ENCODE results near the gene SLC22A12.
"Not testable (repeated sequence)": the region's sequence is repeated elsewhere in the genome, so short reads cannot be mapped to it uniquely, and the experiment has no call there.

The SLC22A12 gene

DNA sequence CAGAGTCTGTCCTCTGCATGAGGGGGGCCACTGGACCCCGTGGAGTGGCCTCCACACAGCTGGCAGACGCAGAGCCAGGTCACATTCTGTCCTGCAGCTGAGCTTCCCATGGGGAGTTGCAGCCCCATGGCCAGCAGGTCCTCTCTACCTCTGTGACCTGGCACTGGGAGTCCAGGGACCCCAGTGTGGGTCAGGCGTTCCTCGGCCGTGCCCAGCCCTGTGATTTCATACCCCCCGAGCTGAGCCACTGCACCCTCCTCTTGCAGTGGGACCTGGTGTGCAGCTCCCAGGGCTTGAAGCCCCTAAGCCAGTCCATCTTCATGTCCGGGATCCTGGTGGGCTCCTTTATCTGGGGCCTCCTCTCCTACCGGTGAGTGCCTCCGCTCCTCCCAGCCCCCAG lies 32.2 kb upstream of the SLC22A12 start:
- DNase-seq (ENCODE audit: low read depth) = no peak
- H3K4me3 ChIP-seq (ENCODE audit: low read length) = no peak overlapping the region
- TF ChIP-seq, protein P1, sequence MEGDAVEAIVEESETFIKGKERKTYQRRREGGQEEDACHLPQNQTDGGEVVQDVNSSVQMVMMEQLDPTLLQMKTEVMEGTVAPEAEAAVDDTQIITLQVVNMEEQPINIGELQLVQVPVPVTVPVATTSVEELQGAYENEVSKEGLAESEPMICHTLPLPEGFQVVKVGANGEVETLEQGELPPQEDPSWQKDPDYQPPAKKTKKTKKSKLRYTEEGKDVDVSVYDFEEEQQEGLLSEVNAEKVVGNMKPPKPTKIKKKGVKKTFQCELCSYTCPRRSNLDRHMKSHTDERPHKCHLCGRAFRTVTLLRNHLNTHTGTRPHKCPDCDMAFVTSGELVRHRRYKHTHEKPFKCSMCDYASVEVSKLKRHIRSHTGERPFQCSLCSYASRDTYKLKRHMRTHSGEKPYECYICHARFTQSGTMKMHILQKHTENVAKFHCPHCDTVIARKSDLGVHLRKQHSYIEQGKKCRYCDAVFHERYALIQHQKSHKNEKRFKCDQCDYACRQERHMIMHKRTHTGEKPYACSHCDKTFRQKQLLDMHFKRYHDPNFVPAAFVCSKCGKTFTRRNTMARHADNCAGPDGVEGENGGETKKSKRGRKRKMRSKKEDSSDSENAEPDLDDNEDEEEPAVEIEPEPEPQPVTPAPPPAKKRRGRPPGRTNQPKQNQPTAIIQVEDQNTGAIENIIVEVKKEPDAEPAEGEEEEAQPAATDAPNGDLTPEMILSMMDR (conservative IDR thresholded peaks at IDR 0.05; ENCODE audit: low read depth, low read length) = no peak

DNA sequence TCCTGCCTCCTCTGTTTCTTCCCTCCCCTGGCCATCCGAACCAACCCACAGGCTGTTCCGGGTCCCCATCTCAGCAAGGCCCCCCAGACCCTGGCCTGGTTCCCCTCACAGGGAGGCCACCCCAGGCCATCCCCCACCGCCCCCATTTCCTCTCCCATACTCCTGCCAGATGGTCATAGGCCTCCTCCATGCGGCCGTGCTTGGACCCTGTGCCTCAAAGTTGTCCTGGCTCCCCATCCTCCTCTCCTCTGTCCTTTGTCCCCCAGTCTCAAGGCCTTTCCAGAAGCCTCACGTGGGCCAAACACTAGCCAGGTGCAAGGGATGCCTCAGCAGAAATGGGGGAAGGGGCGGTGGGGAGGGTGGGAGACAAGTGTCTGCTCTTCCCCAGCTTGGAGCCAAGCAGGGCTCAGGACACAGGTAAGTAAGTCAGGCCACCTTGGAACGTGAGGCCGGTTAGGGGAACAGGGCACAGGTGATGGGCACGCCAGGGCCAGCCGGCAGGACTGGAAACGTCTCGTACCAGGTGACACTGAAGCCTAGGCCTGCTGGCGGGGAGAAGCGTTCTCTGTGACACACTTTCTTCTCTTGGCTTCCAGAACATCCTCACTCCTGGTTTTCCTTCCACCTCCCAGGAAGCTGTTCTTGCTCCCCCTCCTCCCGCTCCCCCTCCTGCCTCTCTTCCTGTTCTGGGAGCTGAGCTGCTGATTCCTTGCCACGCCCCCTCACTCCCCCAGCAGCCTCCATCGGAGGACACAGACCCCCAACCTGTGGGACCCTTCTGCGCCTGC lies 31.5 kb upstream of the SLC22A12 start:
- DNase-seq (ENCODE audit: low read depth) = no peak
- TF ChIP-seq, protein P1 (conservative IDR thresholded peaks at IDR 0.05; ENCODE audit: low read depth, low read length) = no peak
- no peak overlapping the region for H3K4me3 ChIP-seq (ENCODE audit: low read length)

DNA sequence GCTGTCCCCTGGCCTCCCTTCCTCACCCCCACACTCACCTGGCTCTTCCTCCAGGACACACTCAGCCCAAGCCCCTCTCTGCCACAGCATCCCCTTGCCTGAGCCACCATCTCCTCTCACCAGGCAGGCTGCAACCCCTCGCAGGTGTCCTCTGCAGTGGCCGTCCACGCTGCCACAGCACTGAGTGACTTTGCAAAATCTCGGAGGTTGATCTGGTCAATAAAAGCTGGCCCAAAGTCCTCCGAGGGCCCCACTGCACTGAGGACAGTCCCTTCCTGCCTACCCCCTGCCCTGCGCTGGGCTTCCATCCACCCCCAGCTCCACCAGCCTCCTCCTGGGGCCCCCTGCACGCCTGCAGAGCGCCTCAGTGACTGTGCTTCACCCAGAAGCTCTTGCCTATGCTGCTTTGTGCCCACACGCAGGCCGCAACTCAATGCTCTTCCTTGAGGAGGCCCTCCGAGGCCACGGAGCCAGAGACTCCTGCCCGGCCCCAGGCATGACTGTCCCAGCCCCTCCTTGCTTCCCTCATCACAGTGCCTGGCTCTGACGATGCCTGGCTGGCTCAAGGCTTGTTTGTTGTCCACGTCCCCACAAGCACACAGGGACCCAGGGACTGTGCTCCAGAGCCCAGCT lies 30.8 kb upstream of the SLC22A12 start:
- TF ChIP-seq, protein P1 (conservative IDR thresholded peaks at IDR 0.05; ENCODE audit: low read depth, low read length) = no peak
- H3K4me3 ChIP-seq (ENCODE audit: low read length) = no peak overlapping the region
- no peak for DNase-seq (ENCODE audit: low read depth)

DNA sequence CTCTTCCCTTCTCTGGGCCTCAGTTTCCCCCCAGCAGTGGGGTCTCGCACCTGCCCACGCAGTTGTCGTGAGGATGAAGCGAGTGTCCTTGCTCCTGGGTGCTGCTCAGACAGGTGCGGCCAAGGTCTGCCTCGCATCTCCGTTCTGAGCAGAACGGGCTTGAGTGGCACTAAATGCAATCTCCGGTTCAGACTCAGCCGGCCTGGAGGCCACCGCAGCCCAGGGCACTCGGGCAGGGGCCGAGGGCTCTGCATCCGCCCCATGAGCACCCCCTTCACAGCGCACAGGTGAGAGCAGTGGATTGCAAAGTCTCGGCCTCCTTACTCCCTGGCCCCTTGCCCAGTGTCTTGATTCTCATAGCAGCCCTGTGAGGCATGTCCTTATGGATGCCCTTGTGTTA lies 30.1 kb upstream of the SLC22A12 start:
- no peak overlapping the region for H3K4me3 ChIP-seq (ENCODE audit: low read length)
- no peak for DNase-seq (ENCODE audit: low read depth)
- TF ChIP-seq, protein P1 (conservative IDR thresholded peaks at IDR 0.05; ENCODE audit: low read depth, low read length) = no peak

DNA sequence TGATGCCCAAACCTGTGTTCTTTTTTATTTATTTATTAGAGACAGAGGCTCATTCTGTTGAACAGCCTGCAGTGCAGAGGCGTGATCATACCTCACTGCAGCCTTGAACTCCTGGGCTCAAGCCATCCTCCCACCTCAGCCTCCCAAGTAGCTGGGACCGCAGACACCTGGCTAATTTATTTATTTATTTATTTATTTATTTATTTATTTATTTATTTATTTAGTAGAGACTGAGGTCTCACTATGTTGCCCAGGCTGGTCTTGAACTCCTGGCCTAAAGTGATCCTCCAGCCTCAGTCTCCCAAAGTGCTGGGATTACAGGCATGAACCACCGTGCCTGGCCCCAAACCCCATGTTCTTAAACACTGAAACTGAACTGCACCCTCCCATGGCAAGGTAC lies 29.6 kb upstream of the SLC22A12 start:
- H3K4me3 ChIP-seq (ENCODE audit: low read length); DNase-seq (ENCODE audit: low read depth): not testable (repeated sequence)

DNA sequence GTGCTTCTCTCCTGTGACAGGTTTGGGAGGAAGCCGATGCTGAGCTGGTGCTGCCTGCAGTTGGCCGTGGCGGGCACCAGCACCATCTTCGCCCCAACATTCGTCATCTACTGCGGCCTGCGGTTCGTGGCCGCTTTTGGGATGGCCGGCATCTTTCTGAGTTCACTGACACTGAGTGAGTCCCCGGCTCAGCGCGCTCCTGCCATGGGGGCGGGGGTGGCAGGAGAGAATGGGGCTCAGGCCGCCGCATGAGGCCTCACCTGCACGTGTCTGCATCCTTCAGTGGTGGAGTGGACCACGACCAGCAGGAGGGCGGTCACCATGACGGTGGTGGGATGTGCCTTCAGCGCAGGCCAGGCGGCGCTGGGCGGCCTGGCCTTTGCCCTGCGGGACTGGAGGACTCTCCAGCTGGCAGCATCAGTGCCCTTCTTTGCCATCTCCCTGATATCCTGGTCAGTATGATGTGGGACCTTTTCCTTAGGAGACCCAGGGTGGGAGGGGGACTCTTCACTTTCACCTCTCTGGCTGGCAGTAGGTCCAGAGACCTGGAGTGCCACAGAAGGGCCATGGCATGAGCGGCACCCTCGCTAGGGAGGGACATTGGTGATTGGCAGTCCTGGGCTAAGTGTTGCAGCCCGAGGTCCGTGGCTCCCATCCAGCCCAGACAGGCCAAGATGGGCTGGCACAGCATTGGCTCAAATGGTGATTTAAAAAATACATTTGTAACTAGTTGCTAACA lies 28.9 kb upstream of the SLC22A12 start:
- TF ChIP-seq, protein P1 (conservative IDR thresholded peaks at IDR 0.05; ENCODE audit: low read depth, low read length) = no peak
- no peak for DNase-seq (ENCODE audit: low read depth)
- no peak overlapping the region for H3K4me3 ChIP-seq (ENCODE audit: low read length)

DNA sequence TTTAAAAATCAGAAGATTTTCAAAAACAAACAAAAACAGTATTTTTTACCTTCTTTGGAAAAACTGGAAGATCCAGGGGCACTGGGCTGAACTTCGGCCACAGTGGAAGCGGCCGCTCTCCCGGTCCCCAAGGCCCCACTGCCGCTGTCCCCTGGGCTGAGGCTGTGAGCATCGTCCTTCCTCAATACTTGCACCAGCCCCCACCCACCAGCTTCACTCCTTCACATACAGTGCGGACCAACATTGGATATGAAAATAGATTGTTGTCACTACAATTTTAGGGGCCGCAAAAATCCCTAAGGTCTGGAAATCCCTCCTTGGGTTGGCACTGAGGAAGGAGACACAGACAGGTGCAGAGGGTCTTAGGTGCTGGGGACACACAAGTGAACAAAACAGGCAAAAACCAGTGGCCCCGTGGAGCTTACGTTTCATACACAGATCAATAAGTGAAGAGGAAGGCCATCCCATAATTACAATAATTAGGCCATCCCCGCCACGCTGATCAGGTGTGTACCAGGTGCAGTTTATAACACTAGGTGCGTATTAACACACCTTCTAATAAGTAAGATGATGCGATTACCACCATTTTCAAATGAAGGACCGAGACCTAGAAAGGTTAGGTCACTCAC lies 28.2 kb upstream of the SLC22A12 start:
- DNase-seq (ENCODE audit: low read depth) = no peak
- TF ChIP-seq, protein P1 (conservative IDR thresholded peaks at IDR 0.05; ENCODE audit: low read depth, low read length) = no peak
- no peak overlapping the region for H3K4me3 ChIP-seq (ENCODE audit: low read length)
